ENCODE measurements around the gene FEZF2. TPM values are rescaled to one million over a fixed set of nuclear protein-coding genes. Genes with fewer than 3 reads are reported as not detected.

Gene FEZF2
- total and polyA plus RNA-seq, 2 of the 13 experiments (the other 11 are each of a cell fraction or from before 2014, with no cell fraction given): not detected

- Histone ChIP-seq H3K9me3 (ENCODE audit: low read length) (no peaks in the 10 kb centered on the region), H3K4me1 (ENCODE audit: insufficient read depth, low read length) (no peaks in the 10 kb centered on the region), H3K36me3 (replicated peaks in 1 of 2; ENCODE audit: control insufficient read depth in 1 of 2, insufficient read depth in 2 of 2, low read length in 2 of 2) (no peaks in the 10 kb centered on the region), H3K79me2 (ENCODE audit: insufficient read depth, low read length) (no peaks in the 10 kb centered on the region), H3K27me3 (ENCODE audit: control insufficient read depth in 1 of 2, insufficient read depth in 2 of 2, low read length in 2 of 2) (peaks cover 0 to 12% of the 10 kb centered on the region in 2 experiments; a peak in 2 of 5 replicates), H2AFZ (ENCODE audit: low read length) (no peak overlapping the region), H3K27ac (ENCODE audit: extremely low read length, insufficient read depth, low read length) (no peak overlapping the region), H3K4me3 (replicated peaks in 1 of 3; ENCODE audit: insufficient read depth in 1 of 3, low read depth in 2 of 3, low read length in 3 of 3) (no peak overlapping the region), H3K4me2 (ENCODE audit: low read depth, low read length) (no peak overlapping the region), H3K9ac (ENCODE audit: insufficient read depth, low read depth, low read length) (no peak overlapping the region), H4K20me1 (ENCODE audit: insufficient read depth, low read length) (no peaks in the 10 kb centered on the region)
- BruUV-seq (replicated peaks): no TSS peak
- intact Hi-C loops (cut with micrococcal nuclease; ENCODE audit: unreplicated experiment): no loop called here
- CTCF ChIA-PET (ENCODE audit: low intra/inter-chr PET ratio, low total read pairs): no interaction called here
- POLR2A ChIA-PET: no interaction called here
- no peak for TF ChIP-seq HNRNPK (IDR thresholded peaks at IDR 0.05; ENCODE audit: low read depth, low read length, poor library complexity, severe bottlenecking)
- no peak for TF ChIP-seq ZNF580 (CRISPR knock-in tag; IDR thresholded peaks at IDR 0.05; ENCODE audit: borderline replicate concordance, low read depth)
- TF ChIP-seq ZNF670 (CRISPR knock-in tag; IDR thresholded peaks at IDR 0.05; ENCODE audit: borderline replicate concordance): no peak
- TF ChIP-seq DRAP1 (CRISPR knock-in tag; IDR thresholded peaks at IDR 0.05): no peak
- no peak for TF ChIP-seq PRDM10 (CRISPR knock-in tag; IDR thresholded peaks at IDR 0.05; ENCODE audit: low read depth)
- no peak for TF ChIP-seq ZNF780A (CRISPR knock-in tag; IDR thresholded peaks at IDR 0.05)
- no peak for TF ChIP-seq ZNF558 (CRISPR knock-in tag; IDR thresholded peaks at IDR 0.05; ENCODE audit: borderline replicate concordance)
- no peak for TF ChIP-seq ZBTB14 (CRISPR knock-in tag; IDR thresholded peaks at IDR 0.05)
- TF ChIP-seq SIX4 (CRISPR knock-in tag; IDR thresholded peaks at IDR 0.05): no peak
- 4% methylated on average over 3 of the region's 3 CpGs for WGBS (ENCODE audit: low lambda C conversion rate)
- in situ Hi-C loops (cut with HindIII; ENCODE audit: extremely low pct_ligation_motif_present, low pct_unique_long_range_greater_than_20kb): no loop called here
- FAIRE-seq (no peak), ATAC-seq (no peak), DNase-seq (ENCODE audit: low spot score) (no peak)
Observed at GRCh38 chr3:62355703-62356102, 17.6 kb downstream of the FEZF2 start.
